Chondrocyte (in vitro differentiated cells): ENCODE data around the gene CSNK1G3. TPM values are rescaled to one million over a fixed set of nuclear protein-coding genes. Genes with fewer than 3 reads are reported as not detected.

Experiments used
- DNase-seq: peaks from one replicate; pipeline ENCODE4 v3.0.0; 2021; ENCODE audit warnings: mixed read lengths, low spot score
- H3K27ac Mint-ChIP-seq: one replicate; pipeline ENCODE4 v1.8.0; 2021; ENCODE audit warnings: mild to moderate bottlenecking, moderate library complexity, mixed read lengths; ENCODE audit not compliant: unreplicated experiment
- H3K27me3 Mint-ChIP-seq: 2 replicates; pipeline ENCODE4 v1.8.0; 2021; ENCODE audit warnings: low read depth, mixed read lengths
- H3K36me3 Mint-ChIP-seq: 2 replicates; pipeline ENCODE4 v1.8.0; 2021; ENCODE audit warnings: low read depth, mixed read lengths
- H3K4me1 Mint-ChIP-seq: 2 replicates; pipeline ENCODE4 v1.8.0; 2021; ENCODE audit warnings: low read depth, mild to moderate bottlenecking, mixed read lengths
- H3K4me3 Mint-ChIP-seq: one replicate; pipeline ENCODE4 v1.8.0; 2021; ENCODE audit warnings: mild to moderate bottlenecking, moderate library complexity, mixed read lengths; ENCODE audit not compliant: unreplicated experiment
- H3K9me3 Mint-ChIP-seq: 2 replicates; pipeline ENCODE4 v1.8.0; 2021; ENCODE audit warnings: low read depth, mixed read lengths
- CTCF ChIP-seq: fragments of 200-600 bp; sonication (generic); IDR thresholded peaks from 2 replicates; pipeline ENCODE4 v1.5.0; 2021; ENCODE audit warnings: antibody characterized with exemption, mild to moderate bottlenecking, moderate library complexity
- total RNA-seq: library from RNA; stranded (reverse); gene quantifications from 3 replicates; pipeline ENCODE4 v1.2.1, GENCODE V29; 2021

Gene CSNK1G3
- total RNA-seq, 1 donor from 2014 or later: 42.2 TPM

GRCh38 chr5:123610209-123610608, 98.2 kb downstream of the CSNK1G3 start:
- no peak for DNase-seq
- TF ChIP-seq CTCF: no peak
- H3K4me3 Mint-ChIP-seq: no peak overlapping the region
- no peaks in the 10 kb centered on the region for H3K4me1 Mint-ChIP-seq
- no peaks in the 10 kb centered on the region for H3K9me3 Mint-ChIP-seq
- no peak overlapping the region for H3K27ac Mint-ChIP-seq
- H3K36me3 Mint-ChIP-seq: peaks cover 8% of the 10 kb centered on the region
- H3K27me3 Mint-ChIP-seq: no peaks in the 10 kb centered on the region

GRCh38 chr5:123610665-123611405, 98.9 kb downstream of the CSNK1G3 start:
- Mint-ChIP-seq H3K27ac (no peak overlapping the region), H3K36me3 (peaks cover 9% of the 10 kb centered on the region), H3K4me1 (no peaks in the 10 kb centered on the region), H3K4me3 (no peak overlapping the region), H3K9me3 (no peaks in the 10 kb centered on the region), H3K27me3 (no peaks in the 10 kb centered on the region)
- DNase-seq: no peak
- peak; percentile 97 for TF ChIP-seq CTCF

- TF ChIP-seq CTCF: no peak
- Mint-ChIP-seq H3K9me3 (no peaks in the 10 kb centered on the region), H3K36me3 (peaks cover 9% of the 10 kb centered on the region), H3K27ac (no peak overlapping the region), H3K4me1 (no peaks in the 10 kb centered on the region), H3K27me3 (no peaks in the 10 kb centered on the region), H3K4me3 (no peak overlapping the region)
- no peak for DNase-seq
Measured at GRCh38 chr5:123611406-123611709, 99.4 kb downstream of the CSNK1G3 start.

- Mint-ChIP-seq H3K27me3 (no peaks in the 10 kb centered on the region), H3K27ac (no peak overlapping the region), H3K36me3 (peaks cover 15% of the 10 kb centered on the region), H3K4me1 (no peaks in the 10 kb centered on the region), H3K4me3 (no peak overlapping the region), H3K9me3 (peaks cover 3% of the 10 kb centered on the region)
- DNase-seq: no peak
- no peak for TF ChIP-seq CTCF
Measured at GRCh38 chr5:123617561-123617960, 105.6 kb downstream of the CSNK1G3 start.

- peaks cover 68% of the 10 kb centered on the region for H3K9me3 Mint-ChIP-seq
- no peak overlapping the region for H3K4me3 Mint-ChIP-seq
- H3K4me1 Mint-ChIP-seq: no peaks in the 10 kb centered on the region
- H3K36me3 Mint-ChIP-seq: peaks cover 28% of the 10 kb centered on the region
- no peak overlapping the region for H3K27ac Mint-ChIP-seq
- DNase-seq: no peak
- H3K27me3 Mint-ChIP-seq: no peaks in the 10 kb centered on the region
- no peak for TF ChIP-seq CTCF
Measured at GRCh38 chr5:123626051-123626450, 114.1 kb downstream of the CSNK1G3 start.
